Measurements from ENCODE around the gene PKP3.

DNA sequence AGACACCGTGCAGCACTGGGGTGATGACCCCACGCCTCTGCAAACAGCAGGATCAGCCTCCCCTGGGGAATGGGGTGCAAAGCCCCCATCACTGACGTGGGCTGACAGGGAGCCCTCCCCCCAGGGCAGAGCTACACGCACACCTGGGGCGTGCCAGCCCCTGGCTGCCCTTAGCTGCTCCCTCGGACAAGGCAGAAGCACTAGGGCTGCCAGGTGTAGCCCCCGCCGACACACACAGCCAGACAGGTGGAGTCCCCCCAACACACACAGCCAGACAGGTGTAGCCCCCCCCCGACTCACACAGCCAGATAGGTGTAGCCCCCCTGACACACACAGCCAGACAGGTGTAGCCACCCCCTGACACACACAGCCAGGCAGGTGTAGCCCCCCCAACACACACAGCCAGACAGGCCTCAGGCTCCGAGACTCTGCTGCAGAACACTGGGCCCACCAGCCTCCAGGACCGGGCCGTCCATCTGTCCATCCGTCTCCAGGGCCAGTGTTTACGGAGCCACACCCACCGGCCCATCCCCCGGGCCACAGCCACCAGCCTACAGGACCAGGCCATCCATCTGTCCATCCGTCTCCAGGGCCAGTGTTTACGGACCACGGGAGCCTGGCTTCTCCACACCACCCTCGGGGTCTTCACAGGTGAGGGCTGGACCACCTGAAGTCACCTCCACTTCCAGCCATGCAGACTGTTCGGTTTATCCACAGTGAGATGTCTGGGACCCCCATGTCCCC lies 44.3 kb downstream of the PKP3 start:
- TF ChIP-seq, protein P1, sequence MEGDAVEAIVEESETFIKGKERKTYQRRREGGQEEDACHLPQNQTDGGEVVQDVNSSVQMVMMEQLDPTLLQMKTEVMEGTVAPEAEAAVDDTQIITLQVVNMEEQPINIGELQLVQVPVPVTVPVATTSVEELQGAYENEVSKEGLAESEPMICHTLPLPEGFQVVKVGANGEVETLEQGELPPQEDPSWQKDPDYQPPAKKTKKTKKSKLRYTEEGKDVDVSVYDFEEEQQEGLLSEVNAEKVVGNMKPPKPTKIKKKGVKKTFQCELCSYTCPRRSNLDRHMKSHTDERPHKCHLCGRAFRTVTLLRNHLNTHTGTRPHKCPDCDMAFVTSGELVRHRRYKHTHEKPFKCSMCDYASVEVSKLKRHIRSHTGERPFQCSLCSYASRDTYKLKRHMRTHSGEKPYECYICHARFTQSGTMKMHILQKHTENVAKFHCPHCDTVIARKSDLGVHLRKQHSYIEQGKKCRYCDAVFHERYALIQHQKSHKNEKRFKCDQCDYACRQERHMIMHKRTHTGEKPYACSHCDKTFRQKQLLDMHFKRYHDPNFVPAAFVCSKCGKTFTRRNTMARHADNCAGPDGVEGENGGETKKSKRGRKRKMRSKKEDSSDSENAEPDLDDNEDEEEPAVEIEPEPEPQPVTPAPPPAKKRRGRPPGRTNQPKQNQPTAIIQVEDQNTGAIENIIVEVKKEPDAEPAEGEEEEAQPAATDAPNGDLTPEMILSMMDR (IDR thresholded peaks at IDR 0.05): no peak
- TF ChIP-seq POLR2A (IDR thresholded peaks at IDR 0.05) (no peak), POLR2AphosphoS5 (IDR thresholded peaks at IDR 0.05) (no peak)

All from upper lobe of left lung (tissue), 4 donors.